Right atrium auricular region (tissue), 2 donors: Measurements from ENCODE around the gene USP11. TPM values are rescaled to one million over a fixed set of nuclear protein-coding genes. Genes with fewer than 3 reads are reported as not detected.
A peak's percentile ranks its signal among the peaks of the same experiment; 100 is the strongest.

Experiments used
- DNase-seq: peaks from one replicate; pipeline ENCODE4 v3.0.0-alpha.2; 2019; ENCODE audit warnings: low spot score
- H3K27ac ChIP-seq, 2 donors: fragments of 200-600 bp; sonication (generic); 1 replicate in 1 of 2; 2 replicates in 1 of 2; pipeline ENCODE4 v1.5.1; 2016 to 2019
- H3K27me3 ChIP-seq, 2 donors: fragments of 200-600 bp; sonication (generic); one replicate each; pipeline versions ENCODE4 v1.5.1 to v1.6.0; 2017 to 2019
- H3K36me3 ChIP-seq: fragments of 200-600 bp; sonication (generic); one replicate; pipeline ENCODE4 v1.5.1; 2016
- H3K4me1 ChIP-seq, 2 donors: fragments of 200-600 bp; sonication (generic); one replicate each; pipeline versions ENCODE4 v1.5.1 to v1.6.0; 2017 to 2019
- H3K4me3 ChIP-seq, 2 donors: fragments of 200-600 bp; sonication (generic); 1 replicate in 1 of 2; 2 replicates in 1 of 2; pipeline ENCODE4 v1.5.1; 2017 to 2019; ENCODE audit warnings: mild to moderate bottlenecking in 1 of 2, moderate library complexity in 1 of 2
- H3K9me3 ChIP-seq, 2 donors: fragments of 200-600 bp; sonication (generic); one replicate each; pipeline ENCODE4 v1.5.1; 2019
- CTCF ChIP-seq, 2 donors: fragments of 200-600 bp; sonication (generic); IDR thresholded peaks; one replicate each; pipeline ENCODE4 v1.5.1; 2019; ENCODE audit warnings: antibody characterized with exemption in 2 of 2
- total RNA-seq, 2 donors: library from RNA; depleted of rRNA; stranded (reverse); fragments of >200 nt; gene quantifications; one replicate each; pipeline ENCODE4 v1.1.0, GENCODE V29; 2016

USP11 gene
- total RNA-seq, 2 donors from 2014 or later = 35.2 to 63.6 TPM

GRCh38 chrX:47217852-47218279 is 14.9 kb upstream of the USP11 start:
- Histone ChIP-seq H3K4me1 (peaks cover 0 to 36% of the 10 kb centered on the region in 2 donors), H3K27me3 (no peaks in the 10 kb centered on the region), H3K27ac (peak overlapping the region; percentile 94 to 96), H3K4me3 (peak overlapping the region; percentile 89), H3K9me3 (no peaks in the 10 kb centered on the region), H3K36me3 (peaks cover 35% of the 10 kb centered on the region)
- DNase-seq = peak; percentile 98
- TF ChIP-seq CTCF (IDR thresholded peaks at IDR 0.05) = no peak

GRCh38 chrX:47218280-47218919 is 14.4 kb upstream of the USP11 start, which contains the start of gene CDK16:
TSS of gene CDK16 (plus strand) at chrX:47218681. CDS start at chrX:47223558, 4,877 bp downstream.
- DNase-seq = peak; percentile 83
- peaks cover 0 to 36% of the 10 kb centered on the region in 2 donors for H3K4me1 ChIP-seq
- no peak for TF ChIP-seq CTCF (IDR thresholded peaks at IDR 0.05)
- H3K36me3 ChIP-seq = peaks cover 31% of the 10 kb centered on the region
- H3K9me3 ChIP-seq = no peaks in the 10 kb centered on the region
- peak within 1 kb of the TSS; percentile 94 to 96 for H3K27ac ChIP-seq
- peak within 1 kb of the TSS; percentile 89 for H3K4me3 ChIP-seq
- no peaks in the 10 kb centered on the region for H3K27me3 ChIP-seq

GRCh38 chrX:47218920-47219815 is 13.6 kb upstream of the USP11 start:
- H3K4me3 ChIP-seq = peak overlapping the region; percentile 89
- H3K36me3 ChIP-seq = peaks cover 31% of the 10 kb centered on the region
- H3K4me1 ChIP-seq = peaks cover 0 to 36% of the 10 kb centered on the region in 2 donors
- no peak for DNase-seq
- TF ChIP-seq CTCF (IDR thresholded peaks at IDR 0.05) = no peak
- no peaks in the 10 kb centered on the region for H3K9me3 ChIP-seq
- H3K27me3 ChIP-seq = no peaks in the 10 kb centered on the region
- peak overlapping the region; percentile 94 to 96 for H3K27ac ChIP-seq

GRCh38 chrX:47221756-47222155 is 11.1 kb upstream of the USP11 start:
- H3K36me3 ChIP-seq = peaks cover 35% of the 10 kb centered on the region
- no peak overlapping the region for H3K4me3 ChIP-seq
- no peak for TF ChIP-seq CTCF (IDR thresholded peaks at IDR 0.05)
- H3K9me3 ChIP-seq = no peaks in the 10 kb centered on the region
- no peak overlapping the region for H3K27ac ChIP-seq
- DNase-seq = no peak
- peaks cover 0 to 30% of the 10 kb centered on the region in 2 donors for H3K4me1 ChIP-seq
- H3K27me3 ChIP-seq = no peaks in the 10 kb centered on the region

- H3K4me1 ChIP-seq = peaks cover 0 to 22% of the 10 kb centered on the region in 2 donors
- no peak overlapping the region for H3K27ac ChIP-seq
- H3K4me3 ChIP-seq = no peak overlapping the region
- DNase-seq = no peak
- no peaks in the 10 kb centered on the region for H3K9me3 ChIP-seq
- H3K27me3 ChIP-seq = no peaks in the 10 kb centered on the region
- TF ChIP-seq CTCF (IDR thresholded peaks at IDR 0.05) = no peak
- H3K36me3 ChIP-seq = peaks cover 44% of the 10 kb centered on the region
Measured at GRCh38 chrX:47222751-47223350, 10.0 kb upstream of the USP11 start.
